Gastroesophageal sphincter (tissue), 4 donors: ENCODE results near the gene MYO3B. TPM values are rescaled to one million over a fixed set of nuclear protein-coding genes. Genes with fewer than 3 reads are reported as not detected.
"Not testable (repeated sequence)": the region's sequence is repeated elsewhere in the genome, so short reads cannot be mapped to it uniquely, and the experiment has no call there.

Experiments
- ATAC-seq: fragments of 150-250 bp; one replicate; pipeline ENCODE4 v1.9.1; 2016; ENCODE audit warnings: mild to moderate bottlenecking, moderate library complexity
- H3K27ac ChIP-seq, 4 donors: fragments of 200-600 bp; sonication (generic) in 3 of 4; 1 replicate in 3 of 4; 2 replicates in 1 of 4; pipeline ENCODE4 v1.5.1; 2016 to 2019
- H3K27me3 ChIP-seq: fragments of 200-600 bp; sonication (generic); one replicate; pipeline ENCODE4 v1.5.1; 2019
- H3K36me3 ChIP-seq, 2 donors: fragments of 200-600 bp; sonication (generic); one replicate each; pipeline ENCODE4 v1.5.1; 2019; ENCODE audit warnings: control low read depth in 1 of 2
- H3K4me1 ChIP-seq, 3 donors: fragments of 200-600 bp; sonication (generic); 1 replicate in 2 of 3; 2 replicates in 1 of 3; pipeline ENCODE4 v1.5.1; 2016 to 2019; ENCODE audit warnings: control low read depth in 2 of 3
- H3K4me3 ChIP-seq, 2 donors: fragments of 200-600 bp; sonication (generic); one replicate each; pipeline ENCODE4 v1.5.1; 2019; ENCODE audit warnings: mild to moderate bottlenecking in 1 of 2, moderate library complexity in 1 of 2
- H3K9me3 ChIP-seq, 3 donors: fragments of 200-600 bp; sonication (generic); one replicate each; pipeline ENCODE4 v1.5.1; 2017 to 2019; ENCODE audit warnings: control low read depth in 2 of 3
- CTCF ChIP-seq, 4 experiments: fragments of 200-600 bp in 2 of 4; fragments of 450-650 bp in 2 of 4; sonication (generic) in 1 of 4; IDR thresholded peaks; one replicate each; pipeline ENCODE4 v1.5.1; 2017 to 2019; ENCODE audit warnings: antibody characterized with exemption in 4 of 4, mild to moderate bottlenecking in 2 of 4, moderate library complexity in 2 of 4
- EP300 ChIP-seq: sonication (generic); formaldehyde crosslinking; IDR thresholded peaks from one replicate; pipeline ENCODE4 v1.6.1; 2017; ENCODE audit warnings: antibody characterized with exemption, mild to moderate bottlenecking
- POLR2A ChIP-seq, 2 donors: fragments of 450-650 bp; IDR thresholded peaks; one replicate each; pipeline ENCODE4 v1.6.1; 2017; ENCODE audit warnings: antibody characterized with exemption in 2 of 2, mild to moderate bottlenecking in 2 of 2, moderate library complexity in 1 of 2
- POLR2AphosphoS5 ChIP-seq: sonication (generic); formaldehyde crosslinking; IDR thresholded peaks from one replicate; pipeline ENCODE4 v1.6.1; 2017; ENCODE audit warnings: antibody characterized with exemption
- WGBS, 2 donors: methylation state at CpG; one replicate each; pipeline ENCODE4 v1.1.5; 2018; ENCODE audit warnings: low coverage in 1 of 2; 5-methylcytosine and 5-hydroxymethylcytosine counted together
- total RNA-seq, 4 donors: library from RNA; depleted of rRNA; stranded (reverse); fragments of >200 nt; gene quantifications; one replicate each; pipeline ENCODE4 v1.1.0, GENCODE V29; 2016

The MYO3B gene
- total RNA-seq, 4 donors from 2014 or later, result not detected

DNA sequence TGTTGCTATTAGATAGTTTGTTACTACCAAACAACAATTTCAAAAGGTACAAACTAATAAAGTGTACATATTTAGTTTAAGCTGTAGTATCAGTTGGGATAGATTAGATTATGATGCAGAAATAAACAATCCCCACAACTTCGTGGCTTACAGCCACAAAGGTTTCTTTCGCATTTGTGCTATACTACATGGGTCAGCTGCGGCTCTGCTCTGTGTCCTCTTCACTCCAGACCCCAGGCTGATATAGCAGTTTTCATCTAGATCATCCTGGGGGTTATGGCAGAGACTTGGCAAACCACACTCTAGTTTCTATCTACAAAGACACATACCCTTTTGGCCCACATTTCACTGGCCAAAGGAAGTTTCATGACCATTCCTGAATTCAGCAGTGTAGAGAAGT is 429.2 kb downstream of the MYO3B start:
- no peak for ATAC-seq
- WGBS, 2 donors, result 74 to 81% methylated on average over 3 of the region's 3 CpGs
- H3K36me3 ChIP-seq, result no peaks in the 10 kb centered on the region

GRCh38 chr2:170610615-170611014 is 432.7 kb downstream of the MYO3B start:
- H3K36me3 ChIP-seq, result no peaks in the 10 kb centered on the region
- no peaks in the 10 kb centered on the region for H3K4me1 ChIP-seq
- no peaks in the 10 kb centered on the region for H3K9me3 ChIP-seq
- no peaks in the 10 kb centered on the region for H3K27me3 ChIP-seq
- H3K4me3 ChIP-seq, result no peak overlapping the region
- H3K27ac ChIP-seq, result no peak overlapping the region
- TF ChIP-seq EP300 (no peak), POLR2A (IDR thresholded peaks at IDR 0.05) (no peak), CTCF (IDR thresholded peaks at IDR 0.05) (no peak), POLR2AphosphoS5 (no peak)
- no peak for ATAC-seq
- 33 to 67% methylated on average over 2 of the region's 2 CpGs for WGBS, 2 donors

More for the DNA sequence above, 429.2 kb downstream of the MYO3B start:
- Histone ChIP-seq H3K4me3 (no peak overlapping the region), H3K9me3 (no peaks in the 10 kb centered on the region), H3K27ac (no peak overlapping the region), H3K4me1 (no peaks in the 10 kb centered on the region), H3K27me3 (no peaks in the 10 kb centered on the region)
- TF ChIP-seq POLR2AphosphoS5 (no peak), CTCF (IDR thresholded peaks at IDR 0.05) (no peak), EP300 (no peak), POLR2A (IDR thresholded peaks at IDR 0.05) (no peak)

DNA sequence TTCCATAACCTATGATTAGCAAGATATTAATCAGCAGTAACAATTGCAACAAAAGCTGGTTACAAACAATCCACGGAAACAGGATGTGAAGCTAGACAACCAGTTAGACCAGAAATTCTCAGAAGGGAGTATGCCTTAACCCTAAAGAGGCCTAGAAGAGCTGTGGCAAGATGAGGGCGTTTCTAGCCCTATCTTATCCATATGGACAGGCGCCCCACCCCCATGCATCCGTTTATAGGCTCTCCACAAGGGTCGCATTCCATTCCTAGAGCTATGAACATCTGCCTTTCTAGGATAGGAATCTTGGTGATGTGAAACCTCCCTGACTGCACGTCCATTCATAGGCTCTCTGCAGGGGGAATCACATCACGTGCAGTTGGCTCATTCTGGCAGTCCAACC is 441.0 kb downstream of the MYO3B start:
- not testable (repeated sequence) for H3K27ac ChIP-seq, H3K27me3 ChIP-seq, H3K36me3 ChIP-seq, ATAC-seq, H3K4me3 ChIP-seq, H3K4me1 ChIP-seq
- H3K9me3 ChIP-seq, result peaks cover 0 to 13% (median 0%) of the 10 kb centered on the region in 3 donors
- 63% methylated on average over 5 of the region's 7 CpGs; no CpG with 5 or more reads in 1 of the 2 donors for WGBS, 2 donors

DNA sequence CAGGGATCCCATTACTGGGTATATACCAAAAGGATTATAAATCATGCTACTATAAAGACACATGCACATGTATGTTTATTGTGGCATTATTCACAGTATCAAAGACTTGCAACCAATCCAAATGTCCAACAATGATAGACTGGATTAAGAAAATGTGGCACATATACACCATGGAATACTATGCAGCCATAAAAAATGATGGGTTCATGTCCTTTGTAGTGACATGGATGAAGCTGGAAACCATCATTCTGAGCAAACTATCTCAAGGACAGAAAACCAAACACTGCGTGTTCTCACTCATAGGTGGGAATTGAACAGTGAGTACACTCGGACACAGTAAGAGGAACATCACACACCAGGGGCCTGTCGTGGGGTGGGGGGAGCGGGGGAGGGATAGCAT is 457.1 kb downstream of the MYO3B start:
- not testable (repeated sequence) for H3K27ac ChIP-seq, H3K27me3 ChIP-seq, ATAC-seq, H3K4me3 ChIP-seq, H3K9me3 ChIP-seq, H3K4me1 ChIP-seq, H3K36me3 ChIP-seq
- WGBS, 2 donors, result 80 to 100% methylated on average over 2 of the region's 4 CpGs

- ATAC-seq, result no peak
- WGBS, 2 donors, result 75% methylated on average over 2 to 3 of the region's 3 CpGs
- H3K36me3 ChIP-seq, result no peaks in the 10 kb centered on the region
- no peak overlapping the region for H3K27ac ChIP-seq
- no peaks in the 10 kb centered on the region for H3K9me3 ChIP-seq
- no peaks in the 10 kb centered on the region for H3K27me3 ChIP-seq
- TF ChIP-seq POLR2AphosphoS5 (no peak), POLR2A (IDR thresholded peaks at IDR 0.05) (no peak), EP300 (no peak), CTCF (IDR thresholded peaks at IDR 0.05) (no peak)
- no peaks in the 10 kb centered on the region for H3K4me1 ChIP-seq
- H3K4me3 ChIP-seq, result no peak overlapping the region
Observed at GRCh38 chr2:170639635-170640034, 461.7 kb downstream of the MYO3B start.

GRCh38 chr2:170641961-170642360 is 464.0 kb downstream of the MYO3B start:
- Histone ChIP-seq H3K27me3 (peaks cover 4% of the 10 kb centered on the region), H3K27ac (no peak overlapping the region), H3K4me1 (no peaks in the 10 kb centered on the region), H3K4me3 (no peak overlapping the region), H3K36me3 (no peaks in the 10 kb centered on the region), H3K9me3 (no peaks in the 10 kb centered on the region)
- 71 to 73% methylated on average over 1 to 4 of the region's 4 CpGs for WGBS, 2 donors
- no peak for TF ChIP-seq EP300
- no peak for TF ChIP-seq POLR2AphosphoS5
- no peak for TF ChIP-seq CTCF (IDR thresholded peaks at IDR 0.05)
- TF ChIP-seq POLR2A (IDR thresholded peaks at IDR 0.05), result no peak
- ATAC-seq, result no peak
